ENCODE results near the gene NOL6.
A peak's percentile ranks its signal among the peaks of the same experiment; 100 is the strongest.
"Not testable (repeated sequence)": the region's sequence is repeated elsewhere in the genome, so short reads cannot be mapped to it uniquely, and the experiment has no call there.

NOL6 gene

DNA sequence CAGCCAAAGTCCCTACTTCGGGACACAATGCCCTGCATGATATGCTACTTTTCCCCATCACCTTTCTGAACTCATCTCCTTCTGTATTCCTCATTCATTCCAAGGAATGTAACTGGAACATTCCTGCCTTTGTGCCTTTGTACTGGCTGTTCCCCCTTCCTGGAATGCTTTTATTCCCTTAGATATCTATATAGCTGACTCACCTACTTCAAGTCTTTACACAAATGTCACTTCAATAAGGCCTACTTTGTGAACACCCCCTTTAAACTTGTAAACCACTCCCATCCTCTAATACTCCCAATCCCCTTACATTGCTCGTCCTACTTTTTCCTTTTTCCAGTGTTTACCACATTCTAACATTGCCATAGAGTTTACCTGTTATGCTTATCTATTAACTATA is 2.4 kb downstream of the NOL6 start:
- DNase-seq (ENCODE audit: low read depth in 2 of 2), result no peak

DNA sequence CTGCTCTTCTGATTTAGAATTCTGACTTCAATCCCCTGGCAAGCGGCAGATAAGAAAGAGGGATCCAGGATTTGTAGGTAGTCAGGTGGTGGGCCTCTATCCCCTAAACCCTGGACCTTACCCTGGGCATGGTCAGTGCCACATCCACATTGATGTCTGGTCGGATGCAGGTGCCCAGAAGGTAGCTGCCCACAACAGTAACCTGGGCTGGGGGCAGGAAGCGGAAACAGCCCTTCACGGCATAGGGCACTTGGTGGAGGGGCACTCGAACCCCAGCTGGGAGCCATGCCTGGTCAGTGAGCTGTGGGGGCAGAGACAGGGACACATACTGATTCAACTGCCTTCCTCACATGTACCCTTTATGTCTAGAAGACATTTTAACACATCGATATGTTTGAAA is 3.8 kb downstream of the NOL6 start:
- no peak for DNase-seq (ENCODE audit: low read depth in 2 of 2)

DNA sequence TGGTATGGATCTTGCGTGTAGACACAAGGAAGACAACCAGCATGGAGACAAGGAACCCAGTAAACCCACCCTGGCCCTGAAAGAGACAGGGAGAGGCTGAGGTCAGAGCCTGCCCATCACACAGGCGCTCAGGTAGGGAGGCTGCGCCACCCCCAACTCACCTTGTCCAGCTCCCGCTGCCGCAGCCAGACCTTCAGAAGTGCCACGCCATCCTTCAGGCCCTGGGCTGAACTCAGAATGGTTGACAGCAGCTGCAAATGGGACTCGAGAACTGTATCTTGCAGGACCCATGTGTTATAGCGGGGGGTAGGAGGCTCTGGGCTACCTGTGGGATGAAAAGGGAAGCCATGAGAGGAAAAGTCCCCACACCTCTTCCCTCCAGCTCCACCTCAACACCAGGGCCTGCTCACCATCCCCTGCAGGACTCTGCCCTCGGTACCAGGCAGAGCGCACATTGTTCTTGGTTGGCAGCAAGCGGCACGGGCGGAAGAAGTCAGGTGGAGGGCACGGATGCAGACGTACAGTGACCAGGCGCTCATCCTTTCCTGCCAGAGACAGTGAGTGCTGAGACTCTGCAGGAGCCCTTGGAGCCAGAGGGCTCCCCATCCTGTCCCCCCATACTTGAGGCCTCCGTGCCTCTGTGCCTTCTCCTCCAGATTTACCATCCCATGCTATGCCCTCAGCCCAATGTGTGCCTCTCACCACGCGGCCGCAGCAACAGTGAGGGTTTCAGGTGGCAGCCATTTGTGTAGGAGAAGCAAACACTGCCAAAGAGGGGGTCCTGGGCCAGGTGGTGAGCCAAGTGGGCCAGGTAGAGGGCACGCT is 4.7 kb downstream of the NOL6 start:
- DNase-seq (ENCODE audit: low read depth in 2 of 2), result no peak

DNA sequence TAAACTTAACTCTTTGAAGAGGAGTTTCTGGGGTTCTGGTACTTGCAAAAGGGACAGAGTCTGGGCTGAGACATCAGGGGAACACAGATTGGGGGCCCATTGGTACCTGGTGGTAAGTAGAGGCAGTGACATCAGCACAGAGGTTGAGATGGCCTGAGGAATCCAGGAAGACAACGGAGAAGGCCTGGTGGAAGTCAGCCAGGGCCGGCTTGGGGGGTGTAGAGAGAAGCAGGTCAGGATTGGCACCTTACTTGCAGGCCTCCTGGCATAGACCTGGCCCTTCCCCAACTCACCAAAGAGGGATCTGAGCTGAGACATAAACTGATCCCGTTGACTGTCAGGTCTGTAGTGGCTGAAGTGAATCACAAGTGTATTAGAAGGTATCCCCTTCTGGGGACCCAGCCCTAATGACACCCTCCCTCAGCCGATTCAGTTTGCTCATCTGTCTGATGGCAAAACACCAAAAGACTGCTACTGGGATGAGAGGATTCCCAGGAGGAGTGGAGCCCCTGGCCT is 5.5 kb downstream of the NOL6 start:
- DNase-seq (ENCODE audit: low read depth in 2 of 2), result no peak

DNA sequence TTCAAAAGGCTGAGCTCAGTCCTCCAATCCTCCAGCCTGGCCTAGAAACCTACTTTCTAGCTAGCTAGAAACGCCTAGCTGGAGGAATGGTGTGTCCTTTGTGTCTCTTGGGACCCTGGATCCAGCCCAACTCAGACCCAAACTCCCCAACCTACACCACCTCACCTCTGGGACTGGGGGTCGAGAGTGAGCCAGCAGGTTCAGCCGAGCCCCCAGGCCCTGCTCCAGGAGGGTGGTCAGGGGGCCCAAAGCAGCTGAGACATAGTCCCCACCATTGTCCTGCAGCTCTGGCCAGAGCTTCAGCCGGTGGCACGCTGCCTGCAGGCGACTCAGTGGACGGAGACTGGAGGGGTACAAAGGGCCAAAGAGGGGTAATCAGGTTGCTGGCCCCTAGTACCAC is 6.2 kb downstream of the NOL6 start:
- DNase-seq (ENCODE audit: low read depth in 2 of 2), result no peak

DNA sequence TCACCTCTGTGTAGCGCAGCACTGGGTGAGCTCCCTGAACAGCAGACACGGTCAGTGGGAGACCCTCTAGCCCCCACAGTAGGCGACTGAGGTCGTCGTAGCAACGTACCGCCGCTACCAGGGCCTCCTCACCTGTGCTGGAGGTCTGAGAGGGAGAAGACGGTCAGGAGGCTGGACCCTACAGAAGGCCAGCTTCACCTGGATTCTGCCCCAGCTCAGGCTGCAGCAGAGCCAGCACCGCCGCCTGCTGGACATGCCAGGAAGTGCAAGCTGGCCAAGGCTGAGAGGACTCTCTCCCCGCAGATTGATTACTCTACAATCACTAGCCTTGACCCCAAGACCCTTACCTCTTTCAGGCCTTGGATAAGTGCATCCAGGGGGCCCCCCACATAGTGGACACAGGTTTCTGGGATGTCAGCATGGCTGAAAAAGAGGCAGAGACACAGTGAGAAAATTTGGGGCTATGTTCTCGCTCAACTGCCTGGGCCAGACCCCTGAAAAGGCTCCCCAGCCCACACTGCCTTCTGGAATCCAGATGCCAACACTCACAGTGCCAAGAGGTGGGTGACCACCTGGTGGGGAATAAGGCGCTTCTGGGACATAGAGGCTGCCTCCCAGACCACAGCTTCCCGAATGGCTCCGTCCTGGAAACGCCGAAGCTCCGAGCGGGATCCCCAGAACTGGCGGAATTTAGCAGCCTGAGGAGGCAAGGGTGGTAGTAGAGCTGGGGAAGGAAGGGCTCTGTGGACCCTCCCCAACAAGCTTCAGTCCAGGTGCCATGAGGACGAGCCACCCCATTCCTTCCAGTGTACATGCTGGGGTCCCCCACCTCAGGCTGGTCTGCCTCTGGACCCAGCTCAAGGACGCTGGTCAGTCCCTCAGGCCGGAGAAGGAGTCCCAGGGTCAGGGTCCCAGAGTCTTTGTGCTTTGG is 6.9 kb downstream of the NOL6 start:
- DNase-seq (ENCODE audit: low read depth in 2 of 2), result peak; percentile 24 to 36

DNA sequence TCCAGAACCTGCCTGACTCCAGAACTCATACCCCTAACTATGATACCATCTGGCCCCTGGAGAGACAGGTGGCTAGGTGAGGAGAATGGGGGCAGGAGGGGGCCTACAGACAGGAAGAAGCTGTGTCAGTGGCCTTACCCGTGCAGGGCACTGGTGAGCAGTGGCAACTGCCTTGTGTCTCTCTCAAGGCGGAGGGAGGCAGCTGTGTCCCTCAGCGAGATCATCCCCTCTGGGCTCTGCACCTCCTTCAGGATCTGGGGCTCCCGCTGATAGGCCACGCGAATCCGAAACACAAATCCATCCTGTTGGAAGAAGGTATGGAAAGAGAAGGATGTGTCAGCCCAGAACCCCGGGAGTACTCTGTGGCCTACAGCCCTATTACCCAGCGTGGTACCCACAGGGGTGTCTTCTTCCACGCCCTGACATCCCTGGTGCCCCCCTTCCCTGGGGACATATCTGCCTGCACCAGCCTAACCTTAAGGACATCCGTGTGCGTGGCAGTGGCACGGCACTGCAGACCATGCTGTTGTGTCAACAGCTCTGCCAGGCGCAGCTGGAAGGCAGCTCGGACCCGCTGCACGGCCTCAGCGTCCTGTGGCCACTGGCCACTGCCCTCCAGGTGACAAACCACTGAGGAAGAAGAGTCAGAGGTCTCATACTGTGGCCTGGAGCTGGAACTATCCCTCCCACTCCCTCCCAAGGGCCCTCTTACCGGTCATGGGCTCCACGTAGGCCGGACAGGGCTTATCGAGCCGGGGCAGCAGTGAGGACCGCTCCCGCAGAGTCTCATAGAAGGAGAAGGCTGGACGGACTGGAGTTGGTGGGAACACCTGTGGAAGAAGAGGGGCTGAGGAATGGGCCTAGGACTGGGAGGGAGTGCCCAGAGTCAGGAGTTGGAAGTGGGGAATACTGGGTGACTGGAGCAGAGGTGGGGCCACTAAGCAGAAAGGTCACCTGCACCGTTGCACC is 7.8 kb downstream of the NOL6 start:
- DNase-seq (ENCODE audit: low read depth in 2 of 2), result no peak

DNA sequence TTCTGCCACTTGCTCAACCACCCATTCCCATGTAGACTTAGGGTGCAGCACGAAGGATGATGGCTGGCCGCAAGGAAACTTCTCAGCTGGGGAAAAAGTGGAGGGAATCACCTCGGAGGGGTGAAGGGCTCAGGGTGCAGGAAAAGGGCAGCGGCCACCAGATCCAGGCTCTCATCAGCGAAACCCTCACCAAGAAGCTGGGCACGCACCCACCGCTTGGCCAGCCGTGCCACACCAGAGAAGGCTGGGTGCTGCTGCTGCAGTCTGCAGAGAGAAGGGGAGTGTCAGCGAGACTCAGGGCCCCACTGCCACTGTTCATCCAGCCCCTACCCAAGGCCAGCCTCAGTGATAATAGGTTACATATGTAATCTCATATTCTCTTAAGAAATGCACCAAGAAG is 8.6 kb downstream of the NOL6 start:
- DNase-seq (ENCODE audit: low read depth in 2 of 2), result no peak

DNA sequence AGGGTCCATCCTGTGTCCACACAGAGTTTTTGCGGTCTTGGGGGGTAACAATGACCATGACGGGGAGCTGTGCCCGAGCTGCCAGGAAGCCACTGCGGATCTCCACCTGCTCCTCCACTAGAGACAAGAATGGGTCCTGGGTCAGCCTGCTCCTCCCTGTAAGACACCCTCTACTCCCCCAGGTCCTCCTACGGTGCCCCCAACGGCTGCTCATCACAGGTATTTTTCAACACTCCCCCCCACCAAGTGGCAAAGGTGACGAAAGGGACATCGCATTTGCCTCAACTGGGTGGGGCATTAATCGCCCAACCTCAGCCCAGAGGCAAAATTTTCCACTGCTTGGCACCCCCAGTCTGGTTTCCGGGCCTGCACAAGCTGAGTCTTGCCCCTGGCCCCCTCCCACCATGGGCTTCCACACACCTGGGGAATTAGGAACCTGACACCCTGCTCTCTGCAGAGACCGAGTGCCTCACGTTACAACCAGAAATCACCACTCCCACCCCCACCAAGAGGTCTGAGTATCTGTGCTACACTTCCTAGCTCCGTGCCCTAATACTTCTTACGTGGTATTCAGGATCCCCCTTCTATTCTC is 9.6 kb downstream of the NOL6 start:
- DNase-seq (ENCODE audit: low read depth in 2 of 2), result no peak

DNA sequence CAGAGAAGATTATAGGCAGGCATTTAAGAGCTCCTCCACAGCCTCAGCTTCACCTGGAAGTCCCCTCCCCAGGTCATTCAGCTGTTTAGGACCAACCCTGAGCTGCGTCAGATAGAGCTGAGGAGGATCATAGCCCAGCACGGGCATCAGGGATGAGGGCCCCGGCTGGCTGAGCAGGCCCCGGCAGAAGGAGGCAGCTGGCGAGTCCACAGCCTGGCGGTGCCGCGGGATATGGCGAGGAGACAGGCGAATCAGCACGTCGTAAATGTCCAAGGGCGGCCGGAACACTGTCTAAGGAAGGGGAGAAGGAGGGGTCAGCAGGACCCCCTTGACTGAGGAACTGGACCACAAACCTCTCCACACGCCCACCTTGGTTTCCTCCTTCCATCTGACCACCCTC is 10.6 kb downstream of the NOL6 start:
- no peak for DNase-seq (ENCODE audit: low read depth in 2 of 2)

DNA sequence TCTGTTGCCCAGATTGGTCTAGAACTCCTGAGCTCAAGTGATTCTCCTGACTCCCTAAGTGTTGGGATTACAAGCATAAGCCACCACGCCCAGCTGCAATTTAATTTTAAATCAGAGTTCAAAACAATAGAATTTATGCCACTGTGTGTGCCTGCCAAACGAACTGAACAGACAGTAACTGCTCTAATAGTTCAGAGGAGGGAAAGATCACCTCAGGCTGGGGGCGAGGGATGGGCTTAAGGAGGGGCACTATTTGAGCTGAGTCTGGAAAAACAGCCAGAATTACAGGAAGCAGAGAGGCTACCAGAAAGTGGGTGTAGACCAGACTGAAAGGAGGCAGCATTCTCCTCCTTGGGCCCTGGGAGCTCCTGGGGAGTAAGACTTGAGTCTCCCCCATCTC is 12.2 kb downstream of the NOL6 start:
- DNase-seq (ENCODE audit: low read depth in 2 of 2), result no peak

DNA sequence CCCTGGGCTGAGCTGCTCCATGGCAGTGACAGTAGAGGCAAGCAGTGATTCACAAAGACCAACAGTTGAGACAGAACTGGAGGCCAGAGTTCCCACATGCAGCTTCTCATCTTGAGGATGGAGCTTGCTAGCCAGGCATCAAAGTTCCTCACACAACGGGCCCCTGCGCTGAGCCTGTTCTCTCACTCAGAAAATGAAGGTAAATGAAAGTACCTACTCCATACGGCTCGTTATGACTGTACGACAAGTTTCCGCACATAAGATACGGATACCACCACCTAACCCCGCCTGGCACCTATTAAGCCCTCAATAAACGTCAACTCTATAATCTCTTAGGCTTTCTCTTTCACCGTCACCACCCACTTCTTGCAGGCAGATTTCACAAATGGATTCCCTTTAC is 12.9 kb downstream of the NOL6 start:
- no peak for DNase-seq (ENCODE audit: low read depth in 2 of 2)

DNA sequence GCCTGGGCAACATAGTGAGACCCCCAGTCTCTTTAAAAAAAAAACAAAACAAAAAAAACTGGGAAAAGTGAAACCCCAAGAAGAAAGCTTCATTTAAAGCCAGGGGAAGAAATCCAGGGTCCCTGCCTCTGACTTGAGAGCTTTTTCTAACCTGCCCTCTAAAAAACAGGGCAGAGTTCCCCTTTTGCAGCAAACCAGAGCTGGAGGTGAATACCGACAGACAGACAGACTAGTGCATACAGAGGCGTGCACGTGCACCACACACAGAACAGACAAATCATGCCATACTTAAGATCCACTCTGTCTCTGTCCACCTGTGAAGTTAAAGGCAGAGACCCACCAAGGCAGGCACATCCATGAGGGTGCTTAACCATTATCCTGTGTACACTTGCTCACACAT is 14.6 kb downstream of the NOL6 start:
- DNase-seq (ENCODE audit: low read depth in 2 of 2), result no peak

DNA sequence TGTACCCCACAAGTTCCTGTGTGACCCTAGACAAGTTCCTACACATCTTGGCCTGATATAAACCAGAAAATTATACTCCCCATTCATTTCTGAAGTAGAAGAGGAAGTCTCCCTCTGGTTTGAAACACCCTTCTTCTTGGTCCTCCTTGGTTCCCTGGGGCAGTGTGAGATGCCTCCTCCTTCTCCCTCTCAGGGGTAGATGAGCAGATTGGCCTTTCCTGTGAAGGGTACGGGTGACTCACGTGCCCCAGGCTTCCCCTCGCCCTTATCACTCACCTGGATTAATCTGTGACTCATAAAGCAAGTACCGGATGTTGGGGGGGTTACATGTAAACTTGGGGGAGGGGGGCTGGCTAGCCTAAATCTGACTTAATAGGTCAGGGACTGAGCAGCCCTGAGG is 15.3 kb downstream of the NOL6 start:
- peak; percentile 48 to 67 for DNase-seq (ENCODE audit: low read depth in 2 of 2)

DNA sequence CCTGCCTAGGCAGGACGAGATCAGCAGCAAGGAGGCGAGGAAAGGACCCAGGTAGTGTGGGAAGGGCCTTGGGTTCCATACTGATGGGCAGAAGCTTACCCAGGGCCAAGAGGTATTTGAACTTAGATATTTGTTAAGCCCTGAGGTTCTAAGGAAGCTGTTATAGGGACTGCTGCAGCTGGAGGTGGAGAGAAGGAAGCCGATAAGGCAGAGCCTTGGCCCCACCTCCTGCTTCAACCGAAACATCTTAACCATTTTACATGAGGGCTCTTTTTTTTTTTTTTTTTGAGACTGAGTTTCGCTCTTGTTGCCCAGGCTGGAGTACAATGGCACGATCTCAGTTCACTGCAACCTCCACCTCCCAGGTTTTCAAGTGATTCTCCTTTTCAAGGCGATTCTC is 17.8 kb downstream of the NOL6 start:
- DNase-seq (ENCODE audit: low read depth in 2 of 2), result no peak

DNA sequence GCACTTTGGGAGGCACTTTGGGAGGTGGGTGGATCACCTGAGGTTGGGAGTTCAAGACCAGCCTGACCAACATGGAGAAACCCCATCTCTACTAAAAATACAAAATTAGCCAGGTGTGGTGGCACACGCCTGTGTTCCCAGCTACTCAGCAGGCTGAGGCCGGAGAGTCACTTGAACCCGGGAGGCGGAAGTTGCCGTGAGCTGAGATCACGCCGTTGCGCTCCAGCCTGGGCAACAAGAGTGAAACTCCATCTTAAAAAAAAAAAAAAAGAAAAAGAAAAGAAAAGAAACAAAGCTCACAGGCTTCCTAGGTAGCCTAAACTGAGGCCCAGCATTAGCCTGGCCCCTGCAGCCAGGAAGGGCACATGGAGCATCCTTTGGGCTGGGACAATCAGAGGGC is 18.3 kb downstream of the NOL6 start:
- DNase-seq (ENCODE audit: low read depth in 2 of 2), result not testable (repeated sequence)

DNA sequence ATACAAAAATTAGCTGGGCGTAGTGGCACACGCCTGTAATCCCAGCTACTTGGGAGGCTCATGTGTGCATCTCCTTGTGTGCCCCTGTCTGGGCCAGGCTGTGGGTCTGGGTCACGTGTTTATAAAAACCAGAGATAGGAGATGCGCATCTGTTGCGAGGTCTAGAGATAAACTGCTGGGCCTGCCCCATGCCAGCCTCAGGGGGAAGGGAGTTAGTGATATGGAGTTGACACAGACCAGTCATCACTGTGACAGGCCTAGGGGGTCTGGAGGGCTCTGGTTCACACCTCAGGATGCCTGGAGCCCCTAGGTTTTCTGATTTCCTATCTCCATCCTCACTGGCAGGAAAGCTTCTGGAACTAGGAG is 19.1 kb downstream of the NOL6 start:
- not testable (repeated sequence) for DNase-seq (ENCODE audit: low read depth in 2 of 2)

DNA sequence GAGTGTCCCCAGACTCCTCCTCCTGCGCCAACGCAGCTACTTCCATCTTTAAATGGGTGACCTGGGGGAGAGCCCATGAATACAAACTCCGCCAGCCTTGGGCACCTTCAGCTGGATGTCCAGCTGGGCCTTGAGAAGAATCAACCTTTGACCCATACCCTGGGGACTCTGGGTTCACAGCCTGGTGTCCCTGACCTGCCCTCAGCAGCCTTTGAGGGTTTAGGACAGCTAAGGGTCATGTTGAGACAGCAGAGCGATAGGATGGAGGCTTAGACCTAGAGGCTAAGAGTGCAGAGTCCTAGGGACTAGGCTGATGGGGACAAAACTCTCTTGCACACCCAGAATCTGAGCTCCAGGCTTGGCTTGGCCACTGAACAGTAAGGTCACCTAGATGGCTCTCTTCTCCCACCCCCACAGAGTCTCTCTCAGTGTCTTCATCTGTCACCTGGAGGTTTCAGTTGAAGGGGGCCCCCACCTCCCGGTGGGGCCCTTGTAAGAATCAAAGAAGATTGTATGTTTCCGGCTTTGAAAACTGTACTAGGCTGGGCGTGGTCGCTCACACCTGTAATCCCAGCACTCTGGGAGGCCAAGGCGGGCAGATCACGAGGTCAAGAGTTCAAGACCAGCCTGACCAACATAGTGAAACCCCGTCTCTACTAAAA is 19.6 kb downstream of the NOL6 start:
- DNase-seq (ENCODE audit: low read depth in 2 of 2), result no peak

DNA sequence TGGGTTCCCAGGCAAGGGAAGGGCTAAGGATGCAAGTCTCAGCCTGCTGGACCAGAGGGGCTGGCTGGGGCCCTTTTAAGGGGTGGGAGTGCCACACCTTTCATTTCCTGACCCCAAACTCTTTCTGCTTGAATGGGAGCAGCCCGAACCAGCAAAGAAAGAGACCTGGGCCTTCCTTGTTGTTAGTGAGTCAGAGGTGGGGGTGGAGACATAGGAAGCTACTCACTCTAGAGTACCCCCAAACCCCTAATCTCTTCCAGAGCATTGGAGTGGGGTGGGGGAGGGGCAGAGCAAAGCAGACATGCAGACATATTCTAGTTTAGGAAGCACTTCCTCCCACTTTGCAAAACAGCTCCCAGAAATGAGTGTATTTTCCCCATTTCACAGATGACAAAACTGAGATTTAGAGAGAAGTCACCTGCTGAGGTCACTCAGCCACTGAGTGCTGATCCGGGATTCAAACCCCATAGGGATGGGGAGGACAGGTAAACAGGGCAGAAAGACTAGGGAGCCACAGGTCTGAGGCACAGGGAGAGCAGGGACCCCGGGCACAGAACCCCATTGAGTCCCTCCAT is 20.4 kb downstream of the NOL6 start:
- DNase-seq (ENCODE audit: low read depth in 2 of 2), result no peak

DNA sequence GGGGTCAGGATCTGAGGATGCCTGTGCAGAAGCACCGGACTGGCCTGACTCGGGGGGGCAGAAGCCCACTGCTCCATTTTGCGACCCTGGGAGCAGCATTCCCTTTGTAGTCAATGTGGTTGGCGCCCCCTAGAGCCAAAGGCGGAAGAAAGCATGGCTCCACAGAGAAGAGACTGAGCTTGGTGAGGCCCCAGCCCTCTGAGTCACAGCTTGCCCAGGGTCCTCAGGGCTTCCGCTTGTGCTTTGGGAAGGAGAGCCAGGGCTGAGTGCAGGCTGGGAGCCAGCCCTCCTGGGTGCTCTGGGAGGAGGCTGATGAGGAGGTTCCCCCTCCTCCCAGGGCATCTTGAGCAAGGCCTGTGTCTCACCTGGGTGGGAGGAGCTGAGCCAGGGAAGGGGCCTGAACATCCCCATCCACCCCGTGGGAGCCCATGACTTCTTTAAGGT is 20.9 kb downstream of the NOL6 start:
- peak; percentile 25 to 34 for DNase-seq (ENCODE audit: low read depth in 2 of 2)
